NCI-H2029 treated with DMSO at 0.1 percent for 48 hours (cell line): ENCODE measurements around the gene CCDC198.

ENCODE experiments used
- DNase-seq: peaks from one replicate; lab custom pipeline; 2025; lab: John Stamatoyannopoulos, UW

The CCDC198 gene

DNA sequence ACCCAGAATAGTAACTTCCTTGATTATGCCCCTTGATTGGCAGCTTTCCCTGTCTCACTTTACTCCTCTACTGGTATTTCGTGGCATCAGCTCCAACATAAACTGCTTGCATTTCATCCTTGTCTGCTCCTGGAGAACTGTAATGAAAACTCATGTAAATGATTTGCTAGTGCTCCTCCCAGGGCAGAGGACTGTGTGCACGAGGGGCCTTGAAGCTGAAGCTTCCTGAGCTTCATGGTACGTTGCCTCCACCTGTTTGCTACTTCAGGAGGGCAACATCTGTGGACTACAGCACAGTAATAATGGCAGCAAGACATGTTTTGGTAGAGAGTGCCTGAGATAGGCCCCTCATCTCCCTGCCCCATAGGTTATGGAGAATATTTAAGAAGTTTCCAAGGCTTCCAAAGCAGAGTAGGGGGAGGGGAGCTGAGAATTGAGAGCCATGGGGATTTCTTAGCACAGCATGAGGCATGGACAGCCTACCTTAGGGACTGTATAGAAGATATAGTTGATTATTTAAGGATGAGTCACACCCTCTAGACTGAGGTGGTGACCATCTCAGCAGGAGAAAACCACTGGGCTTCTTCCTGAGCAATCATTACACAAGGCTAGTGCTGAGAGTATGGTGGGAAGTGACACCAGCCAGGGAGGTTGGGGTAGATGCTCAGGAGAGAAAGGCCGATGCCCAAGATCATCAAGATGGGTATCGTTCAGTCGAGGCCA, 29.5 kb downstream of the CCDC198 start:
- no peak for DNase-seq

DNA sequence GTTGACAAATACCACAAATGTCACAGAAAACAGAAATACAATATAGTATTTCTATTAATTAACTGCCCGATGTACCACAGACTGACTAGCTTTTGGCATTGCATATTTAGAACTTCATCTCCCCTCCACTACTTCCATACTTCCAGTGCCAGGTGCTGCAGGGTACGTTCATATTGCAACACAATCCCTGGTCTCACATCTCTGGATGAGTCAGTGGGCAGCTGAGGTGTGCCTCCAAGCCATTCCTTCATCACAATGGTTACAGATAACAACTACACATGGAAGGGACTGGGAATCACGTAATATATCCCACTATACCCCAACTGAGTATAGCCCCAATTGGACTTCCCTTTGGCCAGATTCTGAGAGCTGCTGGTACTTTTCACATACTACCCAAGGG, 31.1 kb downstream of the CCDC198 start:
- DNase-seq, result no peak

DNA sequence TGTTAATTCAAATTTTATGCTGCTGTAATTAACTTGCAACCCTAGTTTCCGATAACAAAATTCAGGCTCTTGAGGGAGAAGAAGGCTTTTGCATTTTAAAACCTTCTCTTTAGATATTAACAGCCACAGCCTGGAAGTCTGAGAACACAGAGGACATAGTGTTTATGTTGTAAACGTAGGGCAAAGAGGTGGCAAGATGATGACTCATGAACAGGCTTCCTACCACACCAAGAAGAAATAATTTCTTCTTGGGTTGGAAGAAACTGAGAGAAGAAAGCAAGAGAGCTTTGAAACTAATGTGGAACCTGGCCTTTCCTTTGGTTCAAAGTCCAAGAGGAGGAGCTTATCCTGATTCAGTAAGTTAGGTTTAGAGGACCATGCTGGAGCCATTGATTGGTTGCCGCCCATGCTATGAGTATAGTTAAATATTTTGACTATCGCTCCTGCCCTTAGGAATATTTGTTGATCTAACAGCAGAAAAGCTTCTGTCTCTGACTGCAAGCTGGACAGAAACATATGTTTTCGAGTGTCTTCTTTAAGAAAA, 31.8 kb downstream of the CCDC198 start:
- no peak for DNase-seq

DNA sequence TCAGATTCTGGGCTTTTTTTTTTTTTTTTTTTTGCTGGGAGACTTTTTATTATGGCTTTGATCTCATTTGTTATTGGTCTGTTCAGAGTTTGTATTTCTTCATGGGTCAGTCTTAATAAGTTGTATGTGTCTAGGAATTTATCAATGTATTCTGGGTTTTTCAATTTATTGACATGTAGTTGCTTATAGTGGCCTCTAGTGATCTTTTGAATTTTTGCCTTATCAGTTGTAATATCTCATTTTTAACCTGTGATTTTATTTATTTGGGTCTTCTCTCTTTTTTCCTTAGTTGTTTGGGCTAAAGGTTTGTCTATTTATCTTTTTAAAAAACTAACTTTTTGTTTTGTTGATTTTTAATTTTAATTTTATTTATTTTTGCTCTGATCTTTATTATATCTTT, 57.7 kb downstream of the CCDC198 start:
- no peak for DNase-seq

DNA sequence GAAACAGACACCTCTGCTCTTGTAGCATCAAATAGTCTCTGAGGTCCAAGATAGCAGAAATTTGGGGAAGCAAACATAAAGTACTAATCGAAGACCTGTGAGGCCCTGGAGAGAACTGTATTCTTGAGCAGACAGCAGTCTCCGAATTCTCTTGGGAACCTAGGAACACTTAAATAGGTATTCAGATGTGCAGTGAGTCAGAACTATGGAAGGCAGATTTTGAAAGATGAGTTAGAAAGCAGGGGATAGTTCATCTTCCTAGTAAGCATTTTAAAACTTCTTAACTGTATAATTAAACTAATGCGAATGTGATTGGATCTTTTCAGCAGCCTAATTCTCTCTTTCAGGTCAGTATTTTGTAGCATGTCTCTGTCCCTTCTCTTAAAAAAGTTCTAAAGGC, 72.7 kb downstream of the CCDC198 start:
- DNase-seq, result no peak

DNA sequence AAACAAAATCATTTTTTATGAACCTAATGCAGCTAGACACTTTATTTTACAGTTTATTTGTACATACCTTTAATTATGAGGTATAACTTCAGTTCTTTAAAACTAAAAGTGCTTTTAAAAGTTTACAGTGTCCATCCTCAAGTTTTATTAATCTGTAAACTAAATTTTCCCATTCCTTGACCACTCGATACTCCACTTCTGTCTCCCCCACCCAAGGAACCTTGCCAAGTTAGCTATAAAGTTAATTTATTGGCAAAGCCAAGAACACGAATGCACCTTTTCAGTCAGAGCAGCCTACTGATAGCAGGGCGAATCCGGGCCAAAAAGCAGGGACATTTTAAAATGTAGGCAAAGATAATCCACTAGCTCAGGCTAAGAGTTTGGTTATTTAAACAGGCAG, 73.6 kb downstream of the CCDC198 start:
- DNase-seq, result no peak
